Common myeloid progenitor, CD34-positive (primary cell): ENCODE measurements around the gene LMNTD2.

Experiments
- CTCF ChIA-PET: fragments of 350-600 bp; sonication (Branson Sonifier 250); formaldehyde crosslinking; loops from one replicate; lab custom pipeline; 2021; ENCODE audit warnings: antibody characterized with exemption; lab: Charles Lee
- POLR2A ChIA-PET: fragments of 350-600 bp; sonication (Branson Sonifier 250); formaldehyde crosslinking; loops from one replicate; lab custom pipeline; 2021; ENCODE audit warnings: antibody characterized with exemption; lab: Charles Lee
- DNase-seq, 3 donors: peaks; one replicate each; pipeline versions ENCODE4 v3.0.0 to v3.0.0-alpha.2; 2013
- H3K27ac ChIP-seq, 2 experiments: 1 replicate in 1 of 2; 2 replicates in 1 of 2; pipeline ENCODE4 v1.7.0; 2013; ENCODE audit warnings: inconsistent platforms in 2 of 2, low read length in 2 of 2, mild to moderate bottlenecking in 2 of 2, low read depth in 1 of 2, moderate library complexity in 1 of 2; ENCODE audit not compliant: severe bottlenecking in 2 of 2, insufficient read depth in 1 of 2, poor library complexity in 1 of 2
- H3K27me3 ChIP-seq, 5 experiments: replicated peaks in 2 of 5; 1 replicate in 3 of 5; 2 replicates in 2 of 5; pipeline versions ENCODE4 v1.6.1 to v1.7.0; 2013; ENCODE audit warnings: low read length in 4 of 5, mild to moderate bottlenecking in 2 of 5, moderate library complexity in 2 of 5, inconsistent platforms in 1 of 5; ENCODE audit not compliant: insufficient read depth in 5 of 5, control insufficient read depth in 4 of 5
- H3K36me3 ChIP-seq, 4 experiments: 1 replicate in 2 of 4; 2 replicates in 2 of 4; pipeline versions ENCODE4 v1.6.1 to v1.7.0; 2013; ENCODE audit warnings: low read length in 3 of 4, control low read depth in 1 of 4, mild to moderate bottlenecking in 1 of 4; ENCODE audit not compliant: control insufficient read depth in 4 of 4, insufficient read depth in 4 of 4
- H3K4me1 ChIP-seq, 4 experiments: 1 replicate in 3 of 4; 2 replicates in 1 of 4; pipeline versions ENCODE4 v1.6.1 to v1.7.1; 2013; ENCODE audit warnings: low read length in 3 of 4, mild to moderate bottlenecking in 3 of 4, control low read depth in 1 of 4, inconsistent platforms in 1 of 4, moderate library complexity in 1 of 4; ENCODE audit not compliant: control insufficient read depth in 4 of 4, insufficient read depth in 4 of 4; ENCODE audit errors: control extremely low read depth in 1 of 4
- H3K4me3 ChIP-seq, 7 experiments: 1 replicate in 4 of 7; 2 replicates in 3 of 7; pipeline versions ENCODE4 v1.5.1 to v1.7.0; 2013; ENCODE audit warnings: mild to moderate bottlenecking in 7 of 7, low read length in 6 of 7, moderate library complexity in 6 of 7, inconsistent platforms in 2 of 7, low read depth in 2 of 7, control low read depth in 1 of 7; ENCODE audit not compliant: insufficient read depth in 4 of 7, control insufficient read depth in 1 of 7; ENCODE audit errors: extremely low read depth in 1 of 7
- H3K9me3 ChIP-seq, 5 experiments: 1 replicate in 4 of 5; 2 replicates in 1 of 5; pipeline versions ENCODE4 v1.6.1 to v1.7.1; 2013; ENCODE audit warnings: low read length in 4 of 5, mild to moderate bottlenecking in 2 of 5, inconsistent platforms in 1 of 5, low read depth in 1 of 5, moderate library complexity in 1 of 5; ENCODE audit not compliant: control insufficient read depth in 4 of 5, insufficient read depth in 2 of 5; ENCODE audit errors: control extremely low read depth in 1 of 5
- WGBS: methylation state at CpG from one replicate; pipeline ENCODE4 v1.1.5; 2013; ENCODE audit not compliant: insufficient coverage; 5-methylcytosine and 5-hydroxymethylcytosine counted together

LMNTD2 gene

DNA sequence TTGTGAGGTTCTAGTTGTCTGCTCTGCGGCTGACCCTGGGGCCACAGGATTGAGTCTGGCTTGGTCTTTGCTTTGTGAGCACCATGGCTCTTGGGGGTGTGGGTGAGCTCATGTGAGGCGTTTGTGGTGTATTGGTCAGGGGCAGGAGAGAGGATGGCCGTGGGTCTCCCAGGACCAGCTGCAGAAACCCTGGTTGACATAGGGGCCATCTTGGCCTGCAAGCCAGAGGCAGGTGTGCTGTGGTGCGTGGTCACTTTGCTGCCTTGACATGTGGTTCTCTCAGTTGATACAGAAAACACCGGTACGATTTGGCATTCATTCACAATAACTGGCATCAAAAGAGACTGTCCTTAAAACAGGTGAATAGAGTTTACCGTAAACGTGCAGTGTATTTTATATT, 27.0 kb upstream of the LMNTD2 start:
- Histone ChIP-seq H3K9me3 (no peaks in the 10 kb centered on the region), H3K4me1 (peaks cover 0 to 4% (median 2%) of the 10 kb centered on the region in 4 experiments), H3K27ac (no peak overlapping the region), H3K36me3 (peaks cover 10 to 65% (median 49%) of the 10 kb centered on the region in 4 experiments), H3K27me3 (no peaks in the 10 kb centered on the region), H3K4me3 (no peak overlapping the region)
- 95% methylated on average over 7 of the region's 8 CpGs for WGBS
- DNase-seq, result no peak
- POLR2A ChIA-PET, result interaction anchor here (0.9 kb wide), 1 partner anchor 25 kb away, joined by 3 read pairs; no protein-coding TSS in a partner anchor
- CTCF ChIA-PET, result interaction anchor here (1.0 kb wide), 1 partner anchor 17 kb away, joined by 4 read pairs; no protein-coding TSS in a partner anchor

DNA sequence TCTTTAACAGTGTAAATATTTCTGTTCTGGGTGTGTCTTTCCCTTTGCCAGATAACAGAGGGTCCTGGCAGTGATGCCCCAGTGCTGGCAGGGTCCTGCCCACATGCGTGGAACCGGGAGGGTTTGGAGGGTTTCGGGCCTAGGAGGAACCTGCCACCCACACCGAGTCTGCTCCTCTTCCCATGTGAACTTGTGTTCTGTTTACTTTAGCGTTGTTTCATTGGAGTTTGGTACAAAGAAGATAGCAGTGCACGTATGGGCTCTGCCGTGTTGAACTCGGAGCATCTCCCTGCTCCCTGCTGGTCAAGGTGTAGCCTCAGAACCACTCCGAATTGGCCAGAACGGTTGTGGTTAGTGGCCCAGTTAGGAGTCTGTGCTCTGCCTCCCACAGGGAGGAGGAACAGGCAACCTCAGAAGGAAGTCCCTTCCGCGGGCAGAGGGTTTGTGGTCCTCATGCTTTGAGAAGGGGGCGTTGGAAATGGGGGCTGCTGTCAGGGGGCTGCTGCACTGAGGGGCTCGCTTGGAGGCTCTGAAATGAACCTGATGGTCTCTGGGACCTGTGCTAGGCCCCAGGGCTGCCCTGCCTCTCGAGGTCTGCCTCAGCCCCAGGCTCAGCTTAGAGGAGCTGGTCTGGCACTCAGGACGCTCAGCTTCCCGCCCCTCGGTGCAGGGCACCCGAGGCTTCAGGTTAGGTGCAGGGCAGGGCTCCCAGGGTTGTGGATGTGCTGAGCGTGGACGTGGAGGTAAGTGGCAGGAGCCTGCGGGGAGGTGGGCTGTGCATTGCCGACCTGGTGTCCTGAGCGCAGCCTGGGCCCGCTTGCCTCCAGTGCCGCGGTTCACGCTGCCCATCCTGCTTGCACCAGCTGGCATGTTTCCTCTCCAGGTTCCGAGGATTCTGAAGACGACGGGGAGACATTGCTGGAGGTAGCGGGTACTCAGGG, 26.1 kb upstream of the LMNTD2 start:
- H3K36me3 ChIP-seq, result peaks cover 12 to 65% (median 46%) of the 10 kb centered on the region in 4 experiments
- ChIA-PET POLR2A (interaction anchor here (0.9 kb wide), 1 partner anchor 26 kb away, joined by 3 read pairs; no protein-coding TSS in a partner anchor), CTCF (no interaction called here)
- no peaks in the 10 kb centered on the region for H3K27me3 ChIP-seq
- H3K4me3 ChIP-seq, result no peak overlapping the region
- no peak for DNase-seq
- H3K9me3 ChIP-seq, result no peaks in the 10 kb centered on the region
- WGBS, result 92% methylated on average over 30 of the region's 32 CpGs
- peaks cover 0 to 4% (median 2%) of the 10 kb centered on the region in 4 experiments for H3K4me1 ChIP-seq
- H3K27ac ChIP-seq, result no peak overlapping the region

DNA sequence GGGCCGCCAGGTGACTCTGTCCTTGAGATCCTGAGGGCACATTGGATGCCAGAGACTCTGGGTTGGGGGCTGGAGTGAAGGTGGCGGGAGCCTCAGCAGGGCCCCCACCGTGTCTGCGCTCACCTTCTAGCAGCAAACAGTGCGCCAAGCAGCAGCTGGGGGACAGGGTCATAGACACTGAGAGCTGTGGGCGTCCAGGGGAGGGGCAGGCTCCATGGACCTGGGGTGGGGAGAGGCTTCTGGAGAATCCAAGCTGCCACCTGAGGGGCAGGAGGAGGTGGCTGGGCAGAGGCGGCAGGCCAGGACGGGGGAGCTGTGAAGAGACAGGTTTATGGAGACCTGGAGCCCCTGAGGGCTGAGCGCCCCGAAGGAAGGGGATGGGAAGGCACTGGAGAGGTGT, 23.7 kb upstream of the LMNTD2 start:
- CTCF ChIA-PET, result interaction anchor here (0.6 to 1.8 kb wide), 3 partner anchors 10 to 383 kb away, joined by 3 to 4 read pairs (median 3); no protein-coding TSS in a partner anchor
- H3K36me3 ChIP-seq, result peaks cover 12 to 50% (median 31%) of the 10 kb centered on the region in 4 experiments

DNA sequence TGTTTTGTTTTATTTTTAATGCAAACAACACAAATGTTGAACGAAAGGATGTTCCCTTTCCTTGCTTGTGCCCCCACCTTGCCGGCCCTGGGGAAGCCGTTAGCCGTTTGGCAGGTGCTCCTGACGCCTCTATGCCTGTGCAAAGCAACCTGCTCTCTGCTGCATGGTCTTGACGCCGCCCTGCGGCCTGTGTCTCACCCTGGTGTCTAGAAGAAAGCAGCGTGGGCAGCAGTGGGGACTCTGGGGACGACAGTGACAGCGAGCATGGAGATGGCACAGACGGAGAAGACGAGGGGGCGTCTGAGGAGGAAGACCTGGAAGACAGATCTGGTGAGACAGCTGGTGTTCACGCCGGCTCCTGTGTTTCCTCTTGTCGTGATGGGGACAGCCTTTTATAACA, 21.2 kb upstream of the LMNTD2 start:
- DNase-seq, result no peak
- Histone ChIP-seq H3K9me3 (no peaks in the 10 kb centered on the region), H3K27me3 (no peaks in the 10 kb centered on the region), H3K36me3 (peaks cover 4 to 39% (median 20%) of the 10 kb centered on the region in 4 experiments), H3K27ac (no peak overlapping the region), H3K4me1 (peaks cover 3 to 23% (median 16%) of the 10 kb centered on the region in 4 experiments), H3K4me3 (no peak overlapping the region)
- 99% methylated on average over 9 of the region's 17 CpGs for WGBS
- ChIA-PET CTCF (no interaction called here), POLR2A (interaction anchor here (0.5 kb wide), 1 partner anchor 34 kb away, joined by 6 read pairs; no protein-coding TSS in a partner anchor)

More for the DNA sequence above, 23.7 kb upstream of the LMNTD2 start:
- Histone ChIP-seq H3K9me3 (no peaks in the 10 kb centered on the region), H3K4me1 (peaks cover 0 to 5% (median 2%) of the 10 kb centered on the region in 4 experiments), H3K27ac (no peak overlapping the region), H3K27me3 (no peaks in the 10 kb centered on the region), H3K4me3 (no peak overlapping the region)
- no peak for DNase-seq
- POLR2A ChIA-PET, result no interaction called here
- WGBS, result 100% methylated on average over 7 of the region's 10 CpGs

GRCh38 chr11:581342-581741, 20.8 kb upstream of the LMNTD2 start:
- Histone ChIP-seq H3K27me3 (no peaks in the 10 kb centered on the region), H3K9me3 (no peaks in the 10 kb centered on the region), H3K4me1 (peaks cover 3 to 23% (median 16%) of the 10 kb centered on the region in 4 experiments), H3K36me3 (peaks cover 4 to 35% (median 18%) of the 10 kb centered on the region in 4 experiments), H3K27ac (no peak overlapping the region), H3K4me3 (no peak overlapping the region)
- no peak for DNase-seq
- CTCF ChIA-PET, result no interaction called here
- POLR2A ChIA-PET, result interaction anchor here (0.5 kb wide), 1 partner anchor 35 kb away, joined by 6 read pairs; no protein-coding TSS in a partner anchor
- 97% methylated on average over 14 of the region's 14 CpGs for WGBS

DNA sequence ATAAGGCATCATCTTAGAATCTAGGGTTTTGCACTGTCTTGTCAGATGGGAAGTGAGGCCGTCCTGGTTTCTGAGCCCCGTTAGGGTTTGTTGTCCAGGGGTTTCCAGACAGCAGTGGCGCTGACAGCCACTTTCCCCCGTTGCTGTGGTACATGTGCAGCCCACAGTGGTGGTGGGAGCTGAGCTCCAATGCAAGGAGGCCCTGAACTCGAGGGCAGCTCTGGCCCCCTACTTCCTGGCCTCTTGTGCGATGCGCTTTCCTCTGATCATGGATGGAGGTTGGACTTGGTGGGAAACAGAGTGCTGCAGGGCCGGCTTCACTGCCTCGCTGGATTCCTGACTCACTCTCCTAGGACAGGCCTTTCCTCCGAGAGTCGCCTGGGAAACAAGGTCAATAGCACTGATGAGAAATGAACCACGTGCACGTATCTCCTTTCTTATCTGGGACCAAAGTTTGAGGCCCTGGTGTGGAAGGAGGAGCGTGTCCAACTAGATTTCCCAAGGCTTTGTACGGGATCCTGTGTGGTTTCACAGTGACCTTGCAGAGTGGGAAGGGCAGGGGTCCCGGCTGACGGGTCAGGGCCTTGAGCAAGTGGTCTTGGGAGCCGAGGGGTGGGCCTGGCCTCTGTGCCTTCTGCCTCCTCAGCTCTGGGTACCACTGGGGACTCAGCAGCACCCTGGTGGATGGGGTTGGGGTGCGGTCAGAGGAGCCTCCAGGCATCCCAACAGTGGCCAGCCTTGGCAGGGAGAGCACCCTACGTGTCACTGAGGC, 19.5 kb upstream of the LMNTD2 start:
- peaks cover 4 to 32% (median 17%) of the 10 kb centered on the region in 4 experiments for H3K36me3 ChIP-seq
- ChIA-PET POLR2A (interaction anchor here (0.6 kb wide), 1 partner anchor 21 kb away, joined by 9 read pairs; no protein-coding TSS in a partner anchor), CTCF (interaction anchor here (0.6 kb wide), 1 partner anchor 124 kb away, joined by 4 read pairs; no protein-coding TSS in a partner anchor)
- peaks cover 0 to 6% (median 3%) of the 10 kb centered on the region in 5 experiments for H3K27me3 ChIP-seq
- H3K4me3 ChIP-seq, result no peak overlapping the region
- no peak overlapping the region for H3K27ac ChIP-seq
- DNase-seq, result no peak
- H3K4me1 ChIP-seq, result peaks cover 3 to 29% (median 22%) of the 10 kb centered on the region in 4 experiments
- 92% methylated on average over 19 of the region's 20 CpGs for WGBS
- H3K9me3 ChIP-seq, result no peaks in the 10 kb centered on the region
